HepG2 (cell line): ENCODE results near the gene PDE1C. TPM values are rescaled to one million over a fixed set of nuclear protein-coding genes. Genes with fewer than 3 reads are reported as not detected.

Experiments used
- ATAC-seq: fragments of 200-7000 bp; cut with Tn5 transposase; 3 replicates; pipeline ENCODE4 v1.9.1; 2020; ENCODE audit warnings: mild to moderate bottlenecking, moderate library complexity
- BruUV-seq: library from RNA; stranded (reverse); fragments of 400-500 nt; replicated peaks from 2 replicates; lab custom pipeline; 2021; lab: Mats Ljungman, UMichigan
- CTCF ChIA-PET: fragments of 300-600 bp; formaldehyde crosslinking; extraction: SDS; loops from one replicate; lab custom pipeline; 2021; ENCODE audit warnings: low total read pairs, inconsistent platforms, low intra/inter-chr PET ratio; lab: Yijun Ruan, JAX
- POLR2A ChIA-PET: fragments of 350-600 bp; sonication (Branson Sonifier 250); formaldehyde crosslinking; loops from one replicate; lab custom pipeline; 2020; ENCODE audit warnings: antibody characterized with exemption, inconsistent platforms; lab: Yijun Ruan, JAX
- DNase-seq: peaks from one replicate; pipeline ENCODE4 v3.0.0-alpha.2; 2015; ENCODE audit warnings: low spot score
- FAIRE-seq: peaks from 3 replicates; lab custom pipeline; 2011; peaks lifted over from hg19 to GRCh38; lab: Jason Lieb, UNC
- H2AFZ ChIP-seq: one replicate; pipeline ENCODE4 v1.6.1; 2011; ENCODE audit warnings: low read length, inconsistent platforms
- H3K27ac ChIP-seq: fragments of 300-600 bp; 3 replicates; pipeline ENCODE4 v1.8.0; 2011; ENCODE audit warnings: mixed run types, mild to moderate bottlenecking, mixed read lengths, low read length, inconsistent platforms; ENCODE audit not compliant: insufficient read depth; ENCODE audit errors: extremely low read length
- H3K27me3 ChIP-seq, 2 experiments: fragments of 200-600 bp in 1 of 2; 2 replicates in 1 of 2; 3 replicates in 1 of 2; pipeline versions ENCODE4 v1.6.0 to v1.8.0; 2011; ENCODE audit warnings: low read length in 2 of 2, mild to moderate bottlenecking in 2 of 2, moderate library complexity in 2 of 2, inconsistent platforms in 1 of 2; ENCODE audit not compliant: insufficient read depth in 2 of 2, control insufficient read depth in 1 of 2
- H3K36me3 ChIP-seq, 2 experiments: fragments of 200-600 bp in 1 of 2; replicated peaks in 1 of 2; 2 replicates in 1 of 2; 3 replicates in 1 of 2; pipeline versions ENCODE4 v1.5.1 to v1.8.0; 2011; ENCODE audit warnings: low read length in 2 of 2, inconsistent platforms in 1 of 2; ENCODE audit not compliant: insufficient read depth in 2 of 2, control insufficient read depth in 1 of 2
- H3K4me1 ChIP-seq: 2 replicates; pipeline ENCODE4 v1.5.1; 2012; ENCODE audit warnings: low read length, inconsistent platforms; ENCODE audit not compliant: insufficient read depth
- H3K4me2 ChIP-seq: 2 replicates; pipeline ENCODE4 v1.6.0; 2011; ENCODE audit warnings: low read depth, low read length, inconsistent platforms
- H3K4me3 ChIP-seq, 3 experiments: fragments of 200-600 bp in 1 of 3; sonication (generic), shearing (Covaris generic) in 1 of 3; replicated peaks in 1 of 3; 2 replicates each; pipeline ENCODE4 v1.5.1; 2011 to 2016; ENCODE audit warnings: low read length in 3 of 3, inconsistent platforms in 2 of 3, low read depth in 2 of 3, mild to moderate bottlenecking in 2 of 3, control low read depth in 1 of 3, mixed read lengths in 1 of 3; ENCODE audit not compliant: insufficient read depth in 1 of 3
- H3K79me2 ChIP-seq: one replicate; pipeline ENCODE4 v1.6.1; 2011; ENCODE audit warnings: low read length, inconsistent platforms; ENCODE audit not compliant: insufficient read depth
- H3K9ac ChIP-seq: 2 replicates; pipeline ENCODE4 v1.6.0; 2011; ENCODE audit warnings: mild to moderate bottlenecking, low read depth, low read length, inconsistent platforms; ENCODE audit not compliant: insufficient read depth
- H3K9me3 ChIP-seq: 2 replicates; pipeline ENCODE4 v1.5.1; 2012; ENCODE audit warnings: mild to moderate bottlenecking, low read length
- H4K20me1 ChIP-seq: 2 replicates; pipeline ENCODE4 v1.6.0; 2011; ENCODE audit warnings: inconsistent platforms, mild to moderate bottlenecking, low read length, moderate library complexity; ENCODE audit not compliant: insufficient read depth
- ATF1 ChIP-seq: IDR thresholded peaks from 2 replicates; pipeline ENCODE4 v1.6.1; 2016; ENCODE audit warnings: mild to moderate bottlenecking, control low read depth
- FOXA1 ChIP-seq, 2 experiments: fragments of 450-650 bp in 1 of 2; sonication (generic) in 1 of 2; formaldehyde crosslinking in 1 of 2; IDR thresholded peaks; 2 replicates each; pipeline versions ENCODE4 v1.4.0 to v1.6.1; 2016 to 2020; ENCODE audit warnings: missing genetic modification reagents in 1 of 2
- HNF4A ChIP-seq: sonication (generic); formaldehyde crosslinking; IDR thresholded peaks from 2 replicates; pipeline ENCODE4 v1.4.0; 2020; ENCODE audit warnings: missing genetic modification reagents
- MEIS2 ChIP-seq: sonication (generic); formaldehyde crosslinking; IDR thresholded peaks from 2 replicates; pipeline ENCODE4 v1.9.0; 2021; ENCODE audit warnings: mild to moderate bottlenecking, missing genetic modification reagents
- MXI1 ChIP-seq: IDR thresholded peaks from 3 replicates; pipeline ENCODE4 v1.6.1; 2012; ENCODE audit warnings: low read depth, low read length, inconsistent platforms, borderline replicate concordance
- RFXANK ChIP-seq: IDR thresholded peaks from 2 replicates; pipeline ENCODE4 v1.6.1; 2016
- THAP8 ChIP-seq: sonication (generic); formaldehyde crosslinking; IDR thresholded peaks from 2 replicates; pipeline ENCODE4 v1.5.1; 2020; ENCODE audit warnings: missing genetic modification reagents, mild to moderate bottlenecking, borderline replicate concordance
- THYN1 ChIP-seq: sonication (generic); formaldehyde crosslinking; IDR thresholded peaks from 2 replicates; pipeline ENCODE4 v1.8.1; 2023; ENCODE audit warnings: low read depth, mild to moderate bottlenecking, moderate library complexity, missing genetic modification reagents, borderline replicate concordance
- ZGPAT ChIP-seq: IDR thresholded peaks from 2 replicates; pipeline ENCODE4 v1.6.1; 2016; ENCODE audit warnings: mild to moderate bottlenecking
- ZMYM4 ChIP-seq: sonication (generic); formaldehyde crosslinking; IDR thresholded peaks from 2 replicates; pipeline ENCODE4 v1.8.1; 2023; ENCODE audit warnings: mild to moderate bottlenecking, missing genetic modification reagents
- ZNF18 ChIP-seq: sonication (generic); formaldehyde crosslinking; IDR thresholded peaks from 2 replicates; pipeline ENCODE4 v1.8.0; 2022; ENCODE audit warnings: mild to moderate bottlenecking, missing genetic modification reagents; ENCODE audit not compliant: insufficient replicate concordance
- ZNF205 ChIP-seq: IDR thresholded peaks from 2 replicates; pipeline ENCODE4 v1.6.1; 2018; ENCODE audit warnings: missing biosample characterization, missing genetic modification reagents
- ZNF337 ChIP-seq: sonication (generic); formaldehyde crosslinking; IDR thresholded peaks from 2 replicates; pipeline ENCODE4 v1.5.1; 2020; ENCODE audit warnings: missing genetic modification reagents, low read depth, mild to moderate bottlenecking, borderline replicate concordance
- ZNF33B ChIP-seq: sonication (generic); formaldehyde crosslinking; IDR thresholded peaks from 2 replicates; pipeline ENCODE4 v1.5.1; 2020; ENCODE audit warnings: mild to moderate bottlenecking, missing genetic modification reagents
- ZNF367 ChIP-seq: sonication (generic); formaldehyde crosslinking; IDR thresholded peaks from 2 replicates; pipeline ENCODE4 v1.4.0; 2020; ENCODE audit warnings: missing genetic modification reagents, borderline replicate concordance
- ZNF563 ChIP-seq: sonication (generic); formaldehyde crosslinking; IDR thresholded peaks from 2 replicates; pipeline ENCODE4 v1.8.0; 2022; ENCODE audit warnings: mild to moderate bottlenecking, moderate library complexity, missing genetic modification reagents
- ZSCAN9 ChIP-seq: IDR thresholded peaks from 2 replicates; pipeline ENCODE4 v1.6.1; 2016; ENCODE audit warnings: borderline replicate concordance
- WGBS: methylation state at CpG from one replicate; pipeline ENCODE4 v1.1.6; 2017; ENCODE audit warnings: low lambda C conversion rate; 5-methylcytosine and 5-hydroxymethylcytosine counted together
- in situ Hi-C: cut with HindIII; loops from 2 replicates; pipeline ENCODE4 v1.10.0; 2017; ENCODE audit warnings: low pct_unique_long_range_greater_than_20kb; ENCODE audit not compliant: extremely low pct_ligation_motif_present
- intact Hi-C: fragments of 100-400 bp; cut with micrococcal nuclease; formaldehyde crosslinking; loops from one replicate; pipeline ENCODE4 v1.10.0; 2022; ENCODE audit not compliant: unreplicated experiment
- polyA plus RNA-seq, 8 experiments: library from polyadenylated mRNA; depleted of rRNA in 3 of 8; stranded (reverse) in 7 of 8; unstranded in 1 of 8; fragments of >200 nt; fragmentation: Illumina TruSeq in 4 of 8; extraction: Trizol in 4 of 8; gene quantifications; 2 replicates each; pipeline versions ENCODE4 v1.2.1 to v1.2.3, GENCODE V29; 2011 to 2016; ENCODE audit warnings: low read depth in 4 of 8, missing spikeins in 1 of 8, mixed read lengths in 1 of 8; ENCODE audit not compliant: insufficient read depth in 1 of 8
- total RNA-seq, 5 experiments: library from RNA; depleted of rRNA; stranded (reverse); fragments of >200 nt; fragmentation: Illumina TruSeq; extraction: Trizol; gene quantifications; 2 replicates each; pipeline ENCODE4 v1.2.3, GENCODE V29; 2016; ENCODE audit warnings: low read depth in 1 of 5

Gene PDE1C
- total and polyA plus RNA-seq, 2 of the 13 experiments (the other 11 are each of a cell fraction or from before 2014, with no cell fraction given) = not detected

GRCh38 chr7:31819031-31819430, 251.2 kb downstream of the PDE1C start:
- Histone ChIP-seq H3K4me1 (no peaks in the 10 kb centered on the region), H3K79me2 (no peaks in the 10 kb centered on the region), H3K9ac (no peak overlapping the region), H2AFZ (no peak overlapping the region), H3K27ac (no peak overlapping the region)
- no peak for ATAC-seq
- FAIRE-seq = no peak
- intact Hi-C loops = no loop called here
- TF ChIP-seq ZNF563 (CRISPR knock-in tag) = no peak
- TF ChIP-seq ZNF33B = no peak
- TF ChIP-seq MXI1 = no peak
- TF ChIP-seq ZMYM4 (CRISPR knock-in tag) = no peak
- TF ChIP-seq HNF4A (CRISPR knock-in tag) = no peak
- TF ChIP-seq, all 625 proteins: peak for 0
- ChIA-PET POLR2A (no interaction called here), CTCF (no interaction called here)
- BruUV-seq = no TSS peak
- Histone ChIP-seq H3K27me3 (no peaks in the 10 kb centered on the region), H3K4me2 (no peak overlapping the region), H3K9me3 (no peaks in the 10 kb centered on the region), H4K20me1 (no peaks in the 10 kb centered on the region; the same call in 1 of the 2 replicates), H3K36me3 (no peaks in the 10 kb centered on the region), H3K4me3 (no peak overlapping the region)
- in situ Hi-C loops = no loop called here
- under 1% methylated on average over 5 of the region's 5 CpGs for WGBS
- no peak for DNase-seq

- WGBS = 11% methylated on average over 5 of the region's 5 CpGs
- Histone ChIP-seq H4K20me1 (no peaks in the 10 kb centered on the region; the same call in 1 of the 2 replicates), H3K4me1 (no peaks in the 10 kb centered on the region), H3K79me2 (no peaks in the 10 kb centered on the region), H3K4me3 (no peak overlapping the region), H3K9me3 (no peaks in the 10 kb centered on the region), H3K27me3 (no peaks in the 10 kb centered on the region), H2AFZ (no peak overlapping the region), H3K27ac (no peak overlapping the region), H3K9ac (no peak overlapping the region), H3K4me2 (no peak overlapping the region), H3K36me3 (no peaks in the 10 kb centered on the region)
- POLR2A ChIA-PET = no interaction called here
- FAIRE-seq = no peak
- intact Hi-C loops = no loop called here
- BruUV-seq = no TSS peak
- no peak for ATAC-seq
- CTCF ChIA-PET = no interaction called here
- DNase-seq = no peak
- in situ Hi-C loops = no loop called here
- TF ChIP-seq THAP8 (no peak), ZNF337 (CRISPR knock-in tag) (no peak), ZNF18 (CRISPR knock-in tag) (no peak), ZNF367 (CRISPR knock-in tag) (no peak), MEIS2 (no peak), ZNF205 (no peak), ZGPAT (no peak), RFXANK (CRISPR knock-in tag) (no peak), THYN1 (CRISPR knock-in tag) (no peak), FOXA1 (IDR thresholded peaks at IDR 0.05) (no peak), FOXA1 (CRISPR knock-in tag; IDR thresholded peaks at IDR 0.05) (no peak), ZSCAN9 (CRISPR knock-in tag) (no peak), ATF1 (no peak)
These were observed 253.4 kb downstream of the PDE1C start for GRCh38 chr7:31816810-31817209.
